Testis (tissue), 2 donors: ENCODE measurements around the gene FRS3.
A peak's percentile ranks its signal among the peaks of the same experiment; 100 is the strongest.

ENCODE experiments used
- CTCF ChIP-seq, 3 experiments: fragments of 450-650 bp in 2 of 3; fragments of 200-600 bp in 1 of 3; sonication (generic) in 1 of 3; IDR thresholded peaks; one replicate each; pipeline ENCODE4 v1.5.1; 2016 to 2019; ENCODE audit warnings: antibody characterized with exemption in 3 of 3, mild to moderate bottlenecking in 2 of 3, moderate library complexity in 1 of 3
- POLR2A ChIP-seq: fragments of 450-650 bp; IDR thresholded peaks from one replicate; pipeline ENCODE4 v1.6.1; 2017; ENCODE audit warnings: antibody characterized with exemption, mild to moderate bottlenecking, moderate library complexity

GRCh38 chr6:41735427-41736185 is 44.1 kb downstream of the FRS3 start, which contains the start of gene TFEB:
- TF ChIP-seq CTCF (IDR thresholded peaks at IDR 0.05): peak; percentile 87 to 97 (median 95)
- no peak for TF ChIP-seq POLR2A
